DND-41 (cell line): ENCODE measurements around the gene CTLA4.

Source experiments
- ATAC-seq: fragments of 200-7000 bp; cut with Tn5 transposase; 3 replicates; pipeline ENCODE4 v1.9.1; 2021; ENCODE audit warnings: low read depth; ENCODE audit not compliant: insufficient read depth
- DNase-seq: peaks from one replicate; pipeline ENCODE4 v3.0.0-alpha.2; 2020
- H2AFZ ChIP-seq: 2 replicates; pipeline ENCODE4 v1.6.0; 2012; ENCODE audit warnings: low read depth, low read length
- H3K27ac ChIP-seq: 2 replicates; pipeline ENCODE4 v1.5.1; 2012; ENCODE audit warnings: low read length, inconsistent platforms
- H3K27me3 ChIP-seq: fragments of 200-600 bp; sonication (generic); 2 replicates; pipeline ENCODE4 v1.6.0; 2012; ENCODE audit warnings: low read length, mild to moderate bottlenecking, inconsistent platforms; ENCODE audit not compliant: insufficient read depth, poor library complexity
- H3K36me3 ChIP-seq: 2 replicates; pipeline ENCODE4 v1.5.1; 2012; ENCODE audit warnings: low read length, inconsistent platforms; ENCODE audit not compliant: insufficient read depth
- H3K4me1 ChIP-seq: 2 replicates; pipeline ENCODE4 v1.5.1; 2012; ENCODE audit warnings: mild to moderate bottlenecking, low read length; ENCODE audit not compliant: insufficient read depth
- H3K4me2 ChIP-seq: 2 replicates; pipeline ENCODE4 v1.6.0; 2012; ENCODE audit warnings: mild to moderate bottlenecking, moderate library complexity, low read length, inconsistent platforms; ENCODE audit not compliant: insufficient read depth
- H3K4me3 ChIP-seq, 2 experiments: fragments of 200-600 bp in 1 of 2; shearing (Covaris generic) in 1 of 2; 2 replicates each; pipeline ENCODE4 v1.5.1; 2012 to 2016; ENCODE audit warnings: inconsistent platforms in 2 of 2, low read length in 2 of 2, mild to moderate bottlenecking in 2 of 2, low read depth in 1 of 2, moderate library complexity in 1 of 2
- H3K79me2 ChIP-seq: 2 replicates; pipeline ENCODE4 v1.6.0; 2012; ENCODE audit warnings: low read length, inconsistent platforms; ENCODE audit not compliant: insufficient read depth
- H3K9ac ChIP-seq: 2 replicates; pipeline ENCODE4 v1.6.0; 2012; ENCODE audit warnings: low read depth, mild to moderate bottlenecking, inconsistent platforms, low read length, moderate library complexity
- H3K9me3 ChIP-seq: 2 replicates; pipeline ENCODE4 v1.5.1; 2012; ENCODE audit warnings: low read length, moderate library complexity, mild to moderate bottlenecking, inconsistent platforms; ENCODE audit not compliant: insufficient read depth, severe bottlenecking
- H4K20me1 ChIP-seq: 2 replicates; pipeline ENCODE4 v1.6.0; 2012; ENCODE audit warnings: low read length; ENCODE audit not compliant: insufficient read depth
- CTCF ChIP-seq: IDR thresholded peaks from 2 replicates; pipeline ENCODE4 v1.5.1; 2012; ENCODE audit warnings: borderline replicate concordance, low read length, moderate library complexity, mild to moderate bottlenecking; ENCODE audit not compliant: poor library complexity, severe bottlenecking; ENCODE audit errors: extremely low read depth
- EZH2 ChIP-seq: IDR thresholded peaks from 3 replicates; pipeline ENCODE4 v1.6.1; 2012; ENCODE audit warnings: borderline replicate concordance, low read depth, mild to moderate bottlenecking, moderate library complexity, low read length, inconsistent platforms; ENCODE audit not compliant: severe bottlenecking

The CTLA4 gene

GRCh38 chr2:203909261-203909967 lies 41.8 kb downstream of the CTLA4 start:
- no peaks in the 10 kb centered on the region for H3K9me3 ChIP-seq
- H3K4me3 ChIP-seq: no peak overlapping the region
- H3K79me2 ChIP-seq: no peaks in the 10 kb centered on the region
- no peak overlapping the region for H3K9ac ChIP-seq
- no peak overlapping the region for H3K4me2 ChIP-seq
- DNase-seq (peak; percentile 26), ATAC-seq (peak; percentile 76)
- peaks cover 8% of the 10 kb centered on the region for H3K4me1 ChIP-seq
- TF ChIP-seq EZH2: no peak
- TF ChIP-seq CTCF: peak; percentile 76
- no peak overlapping the region for H3K27ac ChIP-seq
- H3K36me3 ChIP-seq: no peaks in the 10 kb centered on the region
- H3K27me3 ChIP-seq: no peaks in the 10 kb centered on the region
- H4K20me1 ChIP-seq: no peaks in the 10 kb centered on the region
- no peak overlapping the region for H2AFZ ChIP-seq

- H2AFZ ChIP-seq: no peak overlapping the region
- H3K4me3 ChIP-seq: no peak overlapping the region
- H3K36me3 ChIP-seq: no peaks in the 10 kb centered on the region
- H3K27me3 ChIP-seq: no peaks in the 10 kb centered on the region
- DNase-seq: no peak
- TF ChIP-seq EZH2: no peak
- no peak for TF ChIP-seq CTCF
- H3K4me2 ChIP-seq: no peak overlapping the region
- ATAC-seq: no peak
- no peak overlapping the region for H3K27ac ChIP-seq
- no peaks in the 10 kb centered on the region for H4K20me1 ChIP-seq
- H3K9me3 ChIP-seq: no peaks in the 10 kb centered on the region
- H3K4me1 ChIP-seq: peaks cover 8% of the 10 kb centered on the region
- H3K79me2 ChIP-seq: no peaks in the 10 kb centered on the region
- H3K9ac ChIP-seq: no peak overlapping the region
Measured at GRCh38 chr2:203909974-203910373, 42.4 kb downstream of the CTLA4 start.

- H3K4me1 ChIP-seq: peaks cover 9% of the 10 kb centered on the region
- no peak overlapping the region for H2AFZ ChIP-seq
- no peaks in the 10 kb centered on the region for H4K20me1 ChIP-seq
- ATAC-seq (no peak), DNase-seq (no peak)
- no peaks in the 10 kb centered on the region for H3K36me3 ChIP-seq
- H3K4me3 ChIP-seq: no peak overlapping the region
- no peaks in the 10 kb centered on the region for H3K9me3 ChIP-seq
- TF ChIP-seq CTCF (no peak), EZH2 (no peak)
- no peaks in the 10 kb centered on the region for H3K27me3 ChIP-seq
- no peaks in the 10 kb centered on the region for H3K79me2 ChIP-seq
- H3K4me2 ChIP-seq: no peak overlapping the region
- H3K9ac ChIP-seq: no peak overlapping the region
- H3K27ac ChIP-seq: no peak overlapping the region
Measured at GRCh38 chr2:203913947-203914346, 46.4 kb downstream of the CTLA4 start.
